ENCODE measurements around the gene PODXL.

DNA sequence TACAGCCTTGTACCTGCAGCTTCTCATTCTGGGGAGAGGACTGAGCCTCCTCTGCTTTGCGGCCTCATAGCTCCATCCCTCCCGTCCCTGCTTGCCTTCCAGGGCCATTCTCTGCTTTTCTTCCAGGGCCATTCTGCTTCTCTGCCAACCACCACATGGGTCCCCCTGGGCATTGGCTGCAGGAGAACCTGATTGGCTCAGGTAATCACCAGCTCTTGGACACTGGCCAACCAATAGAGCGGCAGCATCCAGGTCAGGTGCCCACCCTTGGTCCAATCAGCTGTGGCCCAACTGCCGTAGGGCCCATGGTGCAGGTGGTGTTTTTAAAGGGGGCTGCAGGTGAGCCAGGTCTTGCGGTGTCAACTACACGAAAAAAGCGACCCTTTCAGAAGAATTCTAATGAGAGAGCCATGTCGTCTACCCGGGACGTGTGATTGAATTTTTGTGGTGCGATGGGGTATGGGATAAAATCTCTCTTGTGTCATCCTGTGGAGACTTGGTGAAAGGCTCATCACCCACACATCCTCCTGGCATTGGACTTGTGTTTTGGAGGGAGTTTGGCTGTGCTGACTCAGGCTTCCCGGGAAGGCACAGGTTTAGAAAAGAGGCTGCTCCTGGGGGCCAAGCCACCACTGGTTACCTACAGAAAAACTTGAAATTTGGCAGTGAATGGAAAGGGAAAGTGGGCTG is 46.0 kb upstream of the PODXL start:
- TF ChIP-seq, protein P1, sequence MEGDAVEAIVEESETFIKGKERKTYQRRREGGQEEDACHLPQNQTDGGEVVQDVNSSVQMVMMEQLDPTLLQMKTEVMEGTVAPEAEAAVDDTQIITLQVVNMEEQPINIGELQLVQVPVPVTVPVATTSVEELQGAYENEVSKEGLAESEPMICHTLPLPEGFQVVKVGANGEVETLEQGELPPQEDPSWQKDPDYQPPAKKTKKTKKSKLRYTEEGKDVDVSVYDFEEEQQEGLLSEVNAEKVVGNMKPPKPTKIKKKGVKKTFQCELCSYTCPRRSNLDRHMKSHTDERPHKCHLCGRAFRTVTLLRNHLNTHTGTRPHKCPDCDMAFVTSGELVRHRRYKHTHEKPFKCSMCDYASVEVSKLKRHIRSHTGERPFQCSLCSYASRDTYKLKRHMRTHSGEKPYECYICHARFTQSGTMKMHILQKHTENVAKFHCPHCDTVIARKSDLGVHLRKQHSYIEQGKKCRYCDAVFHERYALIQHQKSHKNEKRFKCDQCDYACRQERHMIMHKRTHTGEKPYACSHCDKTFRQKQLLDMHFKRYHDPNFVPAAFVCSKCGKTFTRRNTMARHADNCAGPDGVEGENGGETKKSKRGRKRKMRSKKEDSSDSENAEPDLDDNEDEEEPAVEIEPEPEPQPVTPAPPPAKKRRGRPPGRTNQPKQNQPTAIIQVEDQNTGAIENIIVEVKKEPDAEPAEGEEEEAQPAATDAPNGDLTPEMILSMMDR (optimal IDR thresholded peaks at IDR 0.05 in 1 of 3, IDR thresholded peaks at IDR 0.05 in 1 of 3, conservative IDR thresholded peaks at IDR 0.05 in 1 of 3; ENCODE audit: extremely low read depth in 1 of 3, insufficient read depth in 2 of 3, low read length in 3 of 3), result no peak
- TF ChIP-seq EZH2 (IDR thresholded peaks at IDR 0.05; ENCODE audit: low read length), result no peak

All from keratinocyte (primary cell).